HG03103 (cell line): Measurements from ENCODE around the gene STX18.
"Not testable (repeated sequence)": the region's sequence is repeated elsewhere in the genome, so short reads cannot be mapped to it uniquely, and the experiment has no call there.

Source experiments
- ATAC-seq: cut with Tn5 transposase; IDR thresholded peaks from one replicate; pipeline ENCODE4 v1.9.1; 2021; ENCODE audit warnings: low read depth; ENCODE audit not compliant: unreplicated experiment

The STX18 gene

GRCh38 chr4:4541661-4542570, at the start of gene STX18:
STX18 (minus strand) TSS chr4:4542048; CDS start chr4:4541964, 84 bp downstream.
- ATAC-seq, result peak; percentile 78

- no peak for ATAC-seq
These were observed 49.2 kb upstream of the STX18 start for GRCh38 chr4:4591071-4591470.

GRCh38 chr4:4590546-4590945, 48.7 kb upstream of the STX18 start:
- ATAC-seq, result no peak

- ATAC-seq, result no peak
These were observed 43.3 kb upstream of the STX18 start for GRCh38 chr4:4585012-4585670.

GRCh38 chr4:4583606-4584005, 41.8 kb upstream of the STX18 start:
- ATAC-seq, result no peak

- no peak for ATAC-seq
These were observed 40.8 kb upstream of the STX18 start for GRCh38 chr4:4582653-4583052.

- ATAC-seq, result no peak
These were observed 38.6 kb upstream of the STX18 start for GRCh38 chr4:4580494-4580893.

GRCh38 chr4:4578981-4579380, 37.1 kb upstream of the STX18 start:
- ATAC-seq, result no peak

- no peak for ATAC-seq
These were observed 35.6 kb upstream of the STX18 start for GRCh38 chr4:4577359-4577875.

GRCh38 chr4:4575284-4576211, 33.7 kb upstream of the STX18 start:
- peak; percentile 81 for ATAC-seq

- ATAC-seq, result no peak
These were observed 32.9 kb upstream of the STX18 start for GRCh38 chr4:4574792-4575191.

- ATAC-seq, result no peak
These were observed 32.2 kb upstream of the STX18 start for GRCh38 chr4:4574052-4574451.

GRCh38 chr4:4572821-4573220, 31.0 kb upstream of the STX18 start:
- no peak for ATAC-seq

GRCh38 chr4:4569861-4570260, 28.0 kb upstream of the STX18 start:
- ATAC-seq, result not testable (repeated sequence)

GRCh38 chr4:4568806-4569427, 27.1 kb upstream of the STX18 start:
- no peak for ATAC-seq

- ATAC-seq, result not testable (repeated sequence)
These were observed 24.5 kb upstream of the STX18 start for GRCh38 chr4:4566359-4566758.

GRCh38 chr4:4564522-4564921, 22.7 kb upstream of the STX18 start:
- ATAC-seq, result no peak

GRCh38 chr4:4560642-4561041, 18.8 kb upstream of the STX18 start:
- ATAC-seq, result no peak

GRCh38 chr4:4560136-4560535, 18.3 kb upstream of the STX18 start:
- no peak for ATAC-seq

- ATAC-seq, result no peak
These were observed 17.7 kb upstream of the STX18 start for GRCh38 chr4:4559596-4559995.
